NCI-H1694 (cell line): Measurements from ENCODE around the gene SUV39H2.
"Not testable (repeated sequence)": the region's sequence is repeated elsewhere in the genome, so short reads cannot be mapped to it uniquely, and the experiment has no call there.

Source experiments
- DNase-seq: peaks from one replicate; lab custom pipeline; 2025; lab: John Stamatoyannopoulos, UW

SUV39H2 gene

GRCh38 chr10:14938971-14939370 is 60.3 kb downstream of the SUV39H2 start:
- not testable (repeated sequence) for DNase-seq

GRCh38 chr10:14942147-14942949 is 63.7 kb downstream of the SUV39H2 start:
- not testable (repeated sequence) for DNase-seq

- not testable (repeated sequence) for DNase-seq
These were observed 64.3 kb downstream of the SUV39H2 start for GRCh38 chr10:14942950-14943338.

- no peak for DNase-seq
These were observed 66.4 kb downstream of the SUV39H2 start for GRCh38 chr10:14945108-14945507.

- DNase-seq, result no peak
These were observed 68.6 kb downstream of the SUV39H2 start for GRCh38 chr10:14947268-14947667.

GRCh38 chr10:14949291-14949690 is 70.6 kb downstream of the SUV39H2 start:
- no peak for DNase-seq

GRCh38 chr10:14952851-14953423 is 74.3 kb downstream of the SUV39H2 start:
- no peak for DNase-seq

GRCh38 chr10:14953424-14954000 is 74.8 kb downstream of the SUV39H2 start:
- no peak for DNase-seq
